ACC112 (cell line): ENCODE results near the gene COPA.

Source experiments
- H2AFZ ChIP-seq: fragments of 200-600 bp; sonication (generic); one replicate; pipeline ENCODE4 v1.6.0; 2017; ENCODE audit warnings: antibody characterized with exemption, low read length; ENCODE audit not compliant: unreplicated experiment
- H3K27ac ChIP-seq: fragments of 200-600 bp; sonication (generic); 2 replicates; pipeline ENCODE4 v1.5.1; 2014; ENCODE audit warnings: low read depth, mild to moderate bottlenecking, antibody characterized with exemption, low read length, moderate library complexity
- H3K27me3 ChIP-seq: fragments of 200-600 bp; sonication (generic); 2 replicates; pipeline ENCODE4 v1.6.1; 2014; ENCODE audit warnings: mild to moderate bottlenecking, antibody characterized with exemption, low read length, moderate library complexity, mixed read lengths; ENCODE audit not compliant: insufficient read depth
- H3K36me3 ChIP-seq: fragments of 200-600 bp; sonication (generic); 2 replicates; pipeline ENCODE4 v1.6.1; 2016; ENCODE audit warnings: mild to moderate bottlenecking, antibody characterized with exemption, low read length, moderate library complexity, mixed read lengths; ENCODE audit not compliant: insufficient read depth
- H3K4me1 ChIP-seq: fragments of 200-600 bp; sonication (generic); one replicate; pipeline ENCODE4 v1.6.1; 2016; ENCODE audit warnings: low read length, mixed read lengths; ENCODE audit not compliant: insufficient read depth, unreplicated experiment, control insufficient read depth
- H3K4me3 ChIP-seq: fragments of 200-600 bp; sonication (generic); 2 replicates; pipeline ENCODE4 v1.5.1; 2014; ENCODE audit warnings: mild to moderate bottlenecking, low read depth, low read length
- H3K79me2 ChIP-seq: fragments of 200-600 bp; sonication (generic); one replicate; pipeline ENCODE4 v1.6.0; 2016; ENCODE audit warnings: low read length; ENCODE audit not compliant: control insufficient read depth, unreplicated experiment, insufficient read depth

COPA gene

DNA sequence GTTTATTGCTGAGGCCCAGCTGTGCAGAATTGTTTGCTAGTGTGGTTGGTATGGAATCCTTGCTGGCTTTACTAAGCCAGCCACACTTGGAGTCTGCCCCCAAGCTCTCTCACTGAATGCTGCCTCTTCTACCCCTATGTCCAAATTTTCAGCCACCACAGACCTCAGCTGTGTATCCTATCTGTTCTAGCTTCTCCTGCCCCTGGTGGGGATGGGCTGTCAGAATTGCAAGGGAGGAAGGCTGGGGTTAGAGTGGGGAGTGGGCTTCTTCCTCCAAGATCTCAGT lies 28.2 kb upstream of the COPA start:
- Histone ChIP-seq H2AFZ (no peak overlapping the region), H3K27ac (no peak overlapping the region), H3K36me3 (no peaks in the 10 kb centered on the region), H3K27me3 (peaks cover 11% of the 10 kb centered on the region; the same call in 1 of the 2 replicates), H3K4me1 (peaks cover 8% of the 10 kb centered on the region), H3K4me3 (no peak overlapping the region), H3K79me2 (no peaks in the 10 kb centered on the region)

DNA sequence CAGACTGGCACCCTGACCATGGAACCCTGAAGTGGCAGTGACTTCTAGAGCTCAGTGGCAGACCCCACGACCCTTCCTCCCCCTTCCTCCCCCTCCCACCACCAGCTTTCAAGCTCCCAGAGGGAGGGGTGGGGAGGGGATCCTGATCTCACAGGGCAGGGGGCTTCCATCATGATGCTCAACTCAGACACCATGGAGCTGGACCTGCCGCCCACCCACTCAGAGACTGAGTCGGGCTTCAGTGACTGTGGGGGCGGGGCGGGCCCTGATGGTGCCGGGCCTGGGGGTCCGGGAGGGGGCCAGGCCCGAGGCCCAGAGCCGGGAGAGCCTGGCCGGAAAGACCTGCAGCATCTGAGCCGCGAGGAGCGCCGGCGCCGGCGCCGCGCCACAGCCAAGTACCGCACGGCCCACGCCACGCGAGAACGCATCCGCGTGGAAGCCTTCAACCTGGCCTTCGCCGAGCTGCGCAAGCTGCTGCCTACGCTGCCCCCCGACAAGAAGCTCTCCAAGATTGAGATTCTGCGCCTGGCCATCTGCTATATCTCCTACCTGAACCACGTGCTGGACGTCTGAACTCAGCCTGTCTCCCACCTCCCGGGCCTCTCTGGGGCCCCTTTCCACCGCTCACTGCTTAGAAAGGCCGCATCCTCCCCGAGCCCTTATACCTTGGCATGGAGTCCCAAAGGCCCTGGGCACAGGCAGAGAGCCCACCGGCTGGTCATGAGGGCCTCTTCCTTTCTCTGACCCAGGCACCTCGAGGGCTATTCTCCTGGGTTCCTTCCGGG lies 27.7 kb upstream of the COPA start:
- H3K36me3 ChIP-seq = no peaks in the 10 kb centered on the region

DNA sequence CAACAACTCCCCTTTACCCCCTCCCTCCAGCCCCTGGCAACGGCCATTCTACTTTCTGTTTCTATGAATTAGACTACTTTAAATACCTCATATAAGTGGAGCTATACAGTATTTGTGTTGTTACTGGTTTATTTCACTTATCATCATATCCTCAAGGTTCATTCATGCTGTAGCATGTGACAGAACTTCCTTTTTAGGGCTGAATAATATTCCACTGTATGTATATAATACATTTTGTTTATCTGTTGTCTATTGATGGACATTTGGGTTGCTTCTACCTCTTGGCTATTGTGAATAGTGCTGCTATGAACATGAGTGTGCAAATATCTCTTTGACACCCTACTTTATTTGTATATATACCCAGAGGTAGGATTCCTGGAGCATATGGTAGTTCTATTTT lies 26.0 kb upstream of the COPA start:
- Histone ChIP-seq H2AFZ (no peak overlapping the region), H3K79me2 (no peaks in the 10 kb centered on the region), H3K27me3 (peaks cover 11% of the 10 kb centered on the region; the same call in 1 of the 2 replicates), H3K4me1 (no peaks in the 10 kb centered on the region), H3K36me3 (no peaks in the 10 kb centered on the region), H3K27ac (no peak overlapping the region), H3K4me3 (no peak overlapping the region)

More for the DNA sequence above, 27.7 kb upstream of the COPA start:
- Histone ChIP-seq H3K27ac (no peak overlapping the region), H3K27me3 (peaks cover 11% of the 10 kb centered on the region; the same call in 1 of the 2 replicates), H3K4me3 (no peak overlapping the region), H3K4me1 (peaks cover 2% of the 10 kb centered on the region), H2AFZ (no peak overlapping the region), H3K79me2 (no peaks in the 10 kb centered on the region)

DNA sequence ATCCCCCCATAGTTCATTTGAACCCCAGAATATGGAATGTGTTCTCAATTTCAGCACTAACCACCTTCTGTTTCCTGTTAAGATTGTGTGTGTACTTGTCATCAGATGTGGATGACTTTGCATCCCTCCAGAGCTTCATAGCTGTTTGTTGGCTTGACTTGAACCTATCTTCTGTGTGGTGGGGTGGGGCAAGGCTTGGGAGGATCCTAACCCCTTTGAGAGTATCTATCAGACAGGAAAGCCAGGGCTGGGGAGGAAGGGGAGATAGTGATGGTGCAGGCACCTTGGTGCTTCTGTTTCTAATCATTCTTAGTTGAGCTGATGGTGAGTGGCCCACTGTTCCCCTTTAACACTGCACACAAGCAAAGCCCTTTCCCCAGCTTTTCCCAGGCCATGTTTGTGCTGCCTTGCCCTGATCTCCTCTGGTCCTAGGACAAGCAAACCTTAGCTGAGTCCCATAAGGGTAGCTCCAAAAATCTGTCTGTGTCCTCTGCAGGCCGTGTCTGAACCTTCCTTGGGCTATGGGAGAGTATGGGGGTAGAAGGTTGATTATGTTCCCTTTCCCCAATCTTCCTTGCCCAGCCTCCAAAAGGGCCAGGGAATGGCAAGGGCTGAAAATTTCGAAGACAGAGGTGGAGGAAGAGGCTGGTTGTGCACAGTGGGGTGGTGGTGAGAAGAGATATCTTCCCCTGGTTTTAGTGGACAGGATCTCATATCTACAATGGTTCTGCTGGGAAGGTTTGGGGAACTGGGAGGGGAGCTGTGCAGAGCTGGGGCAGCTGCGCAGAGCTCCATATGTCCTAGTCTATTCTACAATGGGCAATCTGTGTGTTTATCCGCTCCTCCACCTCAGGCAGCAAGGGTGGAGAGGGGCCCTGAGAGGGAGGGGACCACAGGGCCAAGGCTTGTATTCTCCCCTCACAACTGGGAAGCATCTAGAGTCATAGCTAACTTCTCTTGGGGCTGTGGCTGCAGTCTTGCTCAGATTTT lies 25.2 kb upstream of the COPA start:
- H2AFZ ChIP-seq = no peak overlapping the region
- no peaks in the 10 kb centered on the region for H3K36me3 ChIP-seq
- no peak overlapping the region for H3K27ac ChIP-seq
- peaks cover 11% of the 10 kb centered on the region; the same call in 1 of the 2 replicates for H3K27me3 ChIP-seq
- no peaks in the 10 kb centered on the region for H3K4me1 ChIP-seq
- H3K4me3 ChIP-seq = no peak overlapping the region
- no peaks in the 10 kb centered on the region for H3K79me2 ChIP-seq

DNA sequence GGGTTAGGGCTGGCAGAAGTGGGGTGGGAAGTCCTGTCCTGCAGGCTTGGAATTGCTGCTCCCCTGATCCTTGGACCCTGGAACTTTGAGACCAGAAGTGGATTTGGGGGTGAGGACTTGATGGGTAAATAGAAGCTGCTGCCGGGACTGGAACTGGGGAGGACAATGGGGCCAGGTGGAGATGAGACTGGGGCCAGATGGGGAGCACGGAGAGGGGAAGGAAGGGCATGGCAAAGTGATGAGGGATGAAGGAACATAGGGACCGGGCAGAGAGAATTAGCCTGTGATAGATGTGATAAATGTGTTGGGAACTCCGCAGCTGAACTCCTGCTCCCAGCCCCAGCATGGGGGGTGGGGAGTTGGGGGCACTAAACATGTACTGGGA lies 24.5 kb upstream of the COPA start:
- Histone ChIP-seq H2AFZ (no peak overlapping the region), H3K27ac (no peak overlapping the region), H3K27me3 (peaks cover 11% of the 10 kb centered on the region; the same call in 1 of the 2 replicates), H3K79me2 (no peaks in the 10 kb centered on the region), H3K4me3 (no peak overlapping the region), H3K36me3 (no peaks in the 10 kb centered on the region), H3K4me1 (no peaks in the 10 kb centered on the region)

DNA sequence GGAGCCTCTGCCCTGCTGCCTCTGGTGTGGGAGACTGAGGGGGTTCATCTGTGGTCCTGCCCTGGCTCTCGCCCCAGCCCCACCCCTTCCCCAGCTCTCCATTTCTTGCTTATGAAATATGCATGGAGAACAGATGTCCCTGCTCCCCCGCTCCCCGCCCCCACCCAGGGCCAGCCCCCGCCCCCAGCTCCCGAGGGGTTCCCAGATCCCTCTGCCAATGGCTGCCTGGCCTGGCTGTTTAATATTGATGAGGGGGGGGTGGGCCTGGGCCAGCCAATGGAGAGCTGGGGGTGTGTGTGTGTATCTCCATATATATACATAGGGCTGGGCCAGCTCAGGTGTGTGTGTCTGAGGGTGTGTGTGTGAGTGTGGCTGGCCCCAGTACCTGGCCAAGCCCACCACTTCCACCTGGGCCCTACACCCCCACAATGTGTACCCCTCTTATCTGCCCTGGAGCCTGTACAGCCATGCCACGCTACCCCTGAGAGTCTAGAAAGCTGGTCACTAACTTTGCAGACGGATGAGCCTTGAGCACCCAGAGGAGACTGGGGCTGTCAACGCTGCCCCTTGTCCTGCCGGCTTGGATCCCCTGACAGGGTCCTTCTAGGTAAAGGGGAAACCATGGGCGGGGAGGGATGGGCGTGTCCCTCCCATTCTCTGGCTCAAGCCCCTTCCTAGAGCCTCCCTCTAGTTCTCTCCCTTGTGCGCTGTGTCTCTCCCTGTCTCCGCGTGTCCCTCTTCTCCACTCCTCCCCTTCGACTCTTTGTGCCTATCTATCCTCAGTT lies 23.9 kb upstream of the COPA start, which contains the start of gene NHLH1:
Gene NHLH1, plus strand, starts transcription at position 341 of the 785 bp plus-strand sequence. CDS start 3,661 bp downstream, outside the sequence.
- no peak within 1 kb of the TSS for H3K4me3 ChIP-seq

DNA sequence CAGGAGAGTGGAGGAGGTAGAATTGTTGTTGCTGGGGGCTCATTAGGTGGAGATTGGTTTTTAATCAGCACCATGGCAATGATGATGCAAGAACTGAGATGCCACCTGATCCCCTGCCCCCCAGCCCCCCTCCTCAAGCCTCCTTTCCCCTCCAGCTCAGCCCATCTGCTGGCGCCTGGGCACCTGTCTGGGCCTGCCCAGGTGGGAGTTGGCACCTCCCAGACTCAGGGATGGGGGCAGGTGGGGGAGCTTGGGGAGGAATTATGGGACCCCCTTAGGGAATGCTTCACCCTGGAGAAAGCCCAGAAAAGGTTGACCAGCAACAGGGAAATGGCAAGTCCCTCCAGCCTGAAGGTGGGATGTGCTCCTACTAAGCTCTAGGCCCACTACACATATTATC lies 22.3 kb upstream of the COPA start:
- no peaks in the 10 kb centered on the region for H3K36me3 ChIP-seq
- no peak overlapping the region for H3K27ac ChIP-seq
- peaks cover 11% of the 10 kb centered on the region; the same call in 1 of the 2 replicates for H3K27me3 ChIP-seq
- H3K4me1 ChIP-seq = no peaks in the 10 kb centered on the region
- H2AFZ ChIP-seq = no peak overlapping the region
- H3K79me2 ChIP-seq = no peaks in the 10 kb centered on the region
- no peak overlapping the region for H3K4me3 ChIP-seq

More for the DNA sequence above, 23.9 kb upstream of the COPA start, which contains the start of gene NHLH1:
- peaks cover 11% of the 10 kb centered on the region; the same call in 1 of the 2 replicates for H3K27me3 ChIP-seq
- H3K27ac ChIP-seq = no peak within 1 kb of the TSS
- H2AFZ ChIP-seq = no peak within 1 kb of the TSS
- no peaks in the 10 kb centered on the region for H3K36me3 ChIP-seq
- no peaks in the 10 kb centered on the region for H3K79me2 ChIP-seq
- no peaks in the 10 kb centered on the region for H3K4me1 ChIP-seq

DNA sequence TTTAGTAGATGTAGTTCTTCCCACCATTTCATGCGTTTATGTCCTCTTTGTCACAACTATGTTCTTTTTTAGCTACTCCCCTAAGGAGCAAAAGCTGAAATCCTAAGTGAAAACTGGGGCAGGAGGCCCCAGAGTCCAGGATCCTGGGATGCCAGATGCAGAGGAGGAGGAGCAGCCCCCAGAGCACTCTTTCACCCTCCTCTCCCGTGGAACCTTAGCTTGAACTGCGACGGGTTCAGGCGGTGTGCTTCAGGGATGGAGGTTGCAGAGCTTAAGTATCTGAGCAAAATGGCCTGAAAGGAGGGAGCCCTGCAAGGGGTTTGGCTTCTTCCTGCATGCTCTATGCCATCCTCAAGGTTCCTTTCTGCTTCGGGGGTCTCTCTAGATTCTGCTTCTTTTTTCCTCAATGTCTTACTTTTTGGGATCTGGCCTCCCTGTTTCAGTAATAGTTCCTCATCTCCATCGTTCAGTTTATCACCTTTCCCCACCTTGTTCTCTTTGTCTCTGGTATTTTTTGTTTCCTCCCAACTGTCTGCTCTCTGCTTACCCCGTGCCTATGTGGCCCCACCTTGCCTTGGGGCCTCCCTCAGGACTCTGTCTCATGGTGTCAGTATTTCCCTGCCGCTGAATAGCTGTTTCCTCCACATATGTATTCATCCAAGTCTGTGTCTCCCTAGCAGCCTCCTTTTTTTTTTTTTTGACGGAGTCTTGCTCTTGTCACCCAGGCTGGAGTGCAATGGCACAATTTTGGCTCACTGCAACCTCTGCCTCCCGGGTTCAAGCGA lies 21.1 kb upstream of the COPA start:
- 0 out of 2 replicates have a peak, but pooled peaks cover 8% of the 10 kb centered on the region for H3K27me3 ChIP-seq
- no peaks in the 10 kb centered on the region for H3K4me1 ChIP-seq
- H3K4me3 ChIP-seq = no peak overlapping the region
- no peaks in the 10 kb centered on the region for H3K79me2 ChIP-seq
- H2AFZ ChIP-seq = no peak overlapping the region
- no peak overlapping the region for H3K27ac ChIP-seq
- no peaks in the 10 kb centered on the region for H3K36me3 ChIP-seq

DNA sequence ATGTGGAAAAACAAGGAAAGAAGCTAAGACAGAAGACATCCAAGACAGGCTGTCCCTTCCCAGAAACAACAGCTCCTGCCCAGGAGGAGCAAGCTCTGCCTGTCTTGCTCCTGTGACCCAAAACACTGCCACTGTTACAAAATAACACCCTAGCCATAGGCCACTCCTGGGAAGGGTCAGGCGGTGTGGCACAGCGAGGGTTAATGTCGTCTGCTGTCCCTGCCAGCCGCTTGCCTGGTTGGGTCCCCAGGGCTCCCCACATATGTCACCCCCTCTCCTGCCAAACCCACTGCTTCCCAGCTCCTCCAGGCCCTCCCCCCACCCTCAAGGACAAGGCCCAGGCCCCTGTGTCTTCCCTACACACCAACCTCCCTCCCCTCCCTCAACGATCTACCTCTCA lies 20.0 kb upstream of the COPA start:
- no peaks in the 10 kb centered on the region for H3K4me1 ChIP-seq
- no peaks in the 10 kb centered on the region for H3K79me2 ChIP-seq
- 0 out of 2 replicates have a peak, but pooled peaks cover 3% of the 10 kb centered on the region for H3K27me3 ChIP-seq
- no peak overlapping the region for H2AFZ ChIP-seq
- H3K27ac ChIP-seq = no peak overlapping the region
- peaks cover 2% of the 10 kb centered on the region; the same call in 1 of the 2 replicates for H3K36me3 ChIP-seq
- no peak overlapping the region for H3K4me3 ChIP-seq
